ENCODE data around the gene NTNG2.

Gene NTNG2

GRCh38 chr9:132238026-132238972, 76.4 kb downstream of the NTNG2 start:
- no peak for DNase-seq

- DNase-seq = no peak
These were observed 77.1 kb downstream of the NTNG2 start for GRCh38 chr9:132238992-132239391.

- DNase-seq = no peak
These were observed 77.7 kb downstream of the NTNG2 start for GRCh38 chr9:132239518-132239917.

- DNase-seq = no peak
These were observed 78.4 kb downstream of the NTNG2 start for GRCh38 chr9:132239999-132240840.

GRCh38 chr9:132240841-132241482, 79.1 kb downstream of the NTNG2 start:
- DNase-seq = peak; percentile 99

GRCh38 chr9:132241483-132241839, 79.6 kb downstream of the NTNG2 start:
- DNase-seq = no peak

GRCh38 chr9:132241840-132242620, 80.2 kb downstream of the NTNG2 start:
- no peak for DNase-seq

- DNase-seq = no peak
These were observed 80.8 kb downstream of the NTNG2 start for GRCh38 chr9:132242621-132243155.

- no peak for DNase-seq
These were observed 81.6 kb downstream of the NTNG2 start for GRCh38 chr9:132243156-132244074.

- no peak for DNase-seq
These were observed 83.0 kb downstream of the NTNG2 start for GRCh38 chr9:132244582-132245455.

- DNase-seq = no peak
These were observed 83.6 kb downstream of the NTNG2 start for GRCh38 chr9:132245465-132245864.

GRCh38 chr9:132247942-132248341, 86.1 kb downstream of the NTNG2 start:
- DNase-seq = no peak

- DNase-seq = no peak
These were observed 87.3 kb downstream of the NTNG2 start for GRCh38 chr9:132249123-132249522.

- no peak for DNase-seq
These were observed 87.8 kb downstream of the NTNG2 start for GRCh38 chr9:132249690-132250089.

GRCh38 chr9:132250324-132251262, 88.7 kb downstream of the NTNG2 start:
- DNase-seq = no peak

GRCh38 chr9:132260846-132261245, 99.0 kb downstream of the NTNG2 start:
- DNase-seq = no peak

GRCh38 chr9:132266017-132266416, 104.2 kb downstream of the NTNG2 start:
- DNase-seq = no peak

GRCh38 chr9:132267660-132268059, 105.8 kb downstream of the NTNG2 start:
- no peak for DNase-seq

All from islet precursor cell (in vitro differentiated cells).